GM12873 (cell line): ENCODE data around the gene ATP8A2.

Experiments
- TF ChIP-seq, protein P1 (sequence below): IDR thresholded peaks from 2 replicates; pipeline ENCODE4 v1.5.1; 2012; ENCODE audit warnings: low read depth, mild to moderate bottlenecking, moderate library complexity, low read length, control low read depth; ENCODE audit not compliant: insufficient read depth; ENCODE audit errors: missing control alignments

Gene ATP8A2

DNA sequence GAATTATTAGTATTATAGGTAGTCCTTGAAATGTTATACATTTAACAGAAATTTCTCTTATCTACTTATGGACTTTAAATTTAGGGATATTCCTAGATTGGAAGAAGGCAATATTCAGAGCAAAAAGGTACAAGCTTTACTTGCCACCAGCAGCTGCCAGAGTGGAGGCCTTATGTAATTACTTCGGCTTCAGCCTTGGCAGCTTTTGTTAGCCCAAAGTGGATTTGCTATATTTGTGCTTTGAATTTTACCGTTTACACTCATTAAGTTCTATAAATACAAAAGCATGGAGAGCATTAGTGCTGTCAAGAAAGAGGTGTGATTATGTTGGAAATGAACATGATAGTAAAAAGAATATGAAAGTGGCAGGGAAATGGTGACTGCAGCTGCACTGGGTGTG, 319.9 kb downstream of the ATP8A2 start:
- TF ChIP-seq, protein P1, sequence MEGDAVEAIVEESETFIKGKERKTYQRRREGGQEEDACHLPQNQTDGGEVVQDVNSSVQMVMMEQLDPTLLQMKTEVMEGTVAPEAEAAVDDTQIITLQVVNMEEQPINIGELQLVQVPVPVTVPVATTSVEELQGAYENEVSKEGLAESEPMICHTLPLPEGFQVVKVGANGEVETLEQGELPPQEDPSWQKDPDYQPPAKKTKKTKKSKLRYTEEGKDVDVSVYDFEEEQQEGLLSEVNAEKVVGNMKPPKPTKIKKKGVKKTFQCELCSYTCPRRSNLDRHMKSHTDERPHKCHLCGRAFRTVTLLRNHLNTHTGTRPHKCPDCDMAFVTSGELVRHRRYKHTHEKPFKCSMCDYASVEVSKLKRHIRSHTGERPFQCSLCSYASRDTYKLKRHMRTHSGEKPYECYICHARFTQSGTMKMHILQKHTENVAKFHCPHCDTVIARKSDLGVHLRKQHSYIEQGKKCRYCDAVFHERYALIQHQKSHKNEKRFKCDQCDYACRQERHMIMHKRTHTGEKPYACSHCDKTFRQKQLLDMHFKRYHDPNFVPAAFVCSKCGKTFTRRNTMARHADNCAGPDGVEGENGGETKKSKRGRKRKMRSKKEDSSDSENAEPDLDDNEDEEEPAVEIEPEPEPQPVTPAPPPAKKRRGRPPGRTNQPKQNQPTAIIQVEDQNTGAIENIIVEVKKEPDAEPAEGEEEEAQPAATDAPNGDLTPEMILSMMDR, result no peak

DNA sequence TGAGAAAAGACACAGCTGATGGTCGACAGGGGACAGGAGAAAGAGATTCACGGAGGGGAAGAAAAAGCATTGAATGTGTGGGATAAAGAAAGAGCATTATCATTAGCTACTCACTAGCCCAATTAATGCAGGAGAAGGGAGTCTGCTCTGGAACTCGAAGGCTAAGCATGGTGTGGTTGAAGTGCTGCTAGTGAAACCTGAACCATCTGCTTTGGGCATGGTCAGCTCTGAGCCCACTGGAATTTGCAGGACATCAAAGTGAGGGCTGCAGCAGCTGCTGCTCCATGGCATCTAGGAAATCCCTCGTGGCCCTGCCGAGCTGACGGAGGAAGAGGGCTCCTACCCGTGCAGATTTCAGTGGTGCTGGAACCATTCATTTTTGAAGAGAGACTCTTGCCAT, 320.3 kb downstream of the ATP8A2 start:
- TF ChIP-seq, protein P1, result no peak

DNA sequence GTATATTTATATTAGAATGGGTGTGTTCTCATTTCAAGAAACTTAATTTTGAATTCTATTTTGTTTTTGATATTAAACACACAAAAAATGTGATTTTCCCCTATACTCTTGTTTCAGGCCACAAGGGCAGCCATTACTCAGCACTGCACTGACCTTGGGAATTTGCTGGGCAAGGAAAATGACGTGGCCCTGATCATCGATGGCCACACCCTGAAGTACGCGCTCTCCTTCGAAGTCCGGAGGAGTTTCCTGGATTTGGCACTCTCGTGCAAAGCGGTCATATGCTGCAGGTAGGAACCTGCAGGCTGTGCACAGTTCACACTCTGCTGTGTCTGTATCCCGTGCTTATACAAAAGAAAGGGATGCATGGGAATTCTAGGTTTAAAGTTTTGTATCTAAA, 327.3 kb downstream of the ATP8A2 start:
- TF ChIP-seq, protein P1, result no peak

DNA sequence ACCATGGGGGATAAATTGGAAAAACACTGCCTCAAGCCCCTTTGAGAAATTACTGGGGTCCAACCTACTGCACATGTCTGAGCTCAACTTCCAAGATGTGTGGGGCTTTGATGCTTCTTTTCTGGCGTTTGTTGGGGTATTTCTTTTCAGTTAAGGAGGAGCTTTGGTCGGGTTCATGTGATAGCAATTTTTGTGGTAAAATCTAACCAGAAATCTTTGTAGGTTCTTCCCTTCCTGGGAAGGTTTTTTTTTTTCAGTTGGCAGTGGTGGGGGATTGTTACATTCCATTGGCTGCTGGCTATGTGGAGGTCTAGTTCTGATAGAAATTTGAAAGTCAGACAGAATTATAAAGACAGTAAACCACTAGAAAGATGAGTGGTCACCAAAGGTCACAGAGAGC, 327.8 kb downstream of the ATP8A2 start:
- TF ChIP-seq, protein P1, result no peak

DNA sequence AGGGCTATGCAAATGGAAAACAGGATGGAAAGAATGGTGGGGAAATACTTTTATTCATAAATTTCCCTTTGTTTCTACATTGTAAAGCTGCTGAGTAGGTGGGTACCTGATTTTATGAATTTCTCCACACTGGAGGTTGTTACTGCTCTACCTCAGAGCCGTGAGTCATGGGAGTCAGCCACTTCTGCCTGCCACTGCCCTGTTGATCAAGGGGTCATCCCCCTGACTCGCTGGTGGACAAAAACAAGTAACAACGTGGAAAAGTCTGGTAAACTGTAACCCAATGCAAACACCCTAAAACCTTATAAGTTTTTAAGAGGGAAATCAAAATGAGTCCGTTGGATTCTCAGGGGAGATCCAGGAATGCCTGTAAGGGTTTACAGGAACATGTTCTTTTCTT, 329.5 kb downstream of the ATP8A2 start:
- TF ChIP-seq, protein P1, result no peak

DNA sequence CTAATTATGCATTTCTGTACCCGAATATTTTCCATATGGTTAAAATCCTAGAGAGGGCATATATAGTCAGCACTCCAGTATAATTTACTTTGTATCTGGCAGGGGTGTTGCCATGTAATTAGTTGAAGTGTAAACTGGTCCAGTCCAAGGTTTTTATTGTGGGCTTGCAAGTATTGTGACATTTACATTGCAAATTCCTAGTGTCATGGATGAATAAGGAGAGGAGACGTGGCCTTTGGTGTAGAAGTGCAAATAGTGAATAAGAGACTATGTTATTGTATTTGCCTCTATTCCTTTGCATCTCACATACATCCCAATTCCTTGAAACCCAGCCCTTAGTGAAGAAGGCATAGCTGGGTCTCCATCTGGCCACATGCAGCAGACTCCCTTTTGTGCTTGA, 330.6 kb downstream of the ATP8A2 start:
- TF ChIP-seq, protein P1, result no peak

DNA sequence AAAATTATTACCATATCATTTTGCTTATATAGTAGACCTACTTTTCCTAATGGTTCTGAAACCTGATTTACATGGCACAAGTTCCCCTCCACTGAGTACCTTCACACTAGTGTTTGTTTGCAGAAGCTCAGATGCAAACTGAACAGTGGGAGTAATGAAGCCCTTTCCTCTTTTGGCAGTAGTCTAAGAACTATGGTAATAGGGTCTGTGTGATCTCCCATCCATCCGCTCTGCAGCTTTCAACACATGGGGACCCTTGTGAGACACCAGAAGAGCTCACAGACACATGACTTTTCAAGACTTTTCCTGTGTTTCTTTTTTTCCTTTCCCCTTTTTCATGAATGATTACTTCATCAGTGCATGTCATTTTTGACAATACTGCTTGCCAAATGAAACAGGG, 336.0 kb downstream of the ATP8A2 start:
- TF ChIP-seq, protein P1, result no peak
